RWPE1 (cell line): ENCODE data around the gene HTR2B.
"Not testable (repeated sequence)": the region's sequence is repeated elsewhere in the genome, so short reads cannot be mapped to it uniquely, and the experiment has no call there.

Source experiments
- CTCF ChIA-PET: fragments of 350-600 bp; sonication (Branson Sonifier 250); formaldehyde crosslinking; extraction: SDS; loops from one replicate; lab custom pipeline; 2021; lab: Yijun Ruan, JAX
- POLR2A ChIA-PET: fragments of 400-600 bp; formaldehyde crosslinking; extraction: SDS; loops from one replicate; lab custom pipeline; 2020; ENCODE audit warnings: antibody characterized with exemption; ENCODE audit not compliant: low non-redundant PET; lab: Yijun Ruan, JAX
- DNase-seq: peaks from one replicate; pipeline ENCODE4 v3.0.0; 2012; ENCODE audit warnings: low spot score
- H3K27ac ChIP-seq: fragments of 450-650 bp; 2 replicates; pipeline ENCODE4 v1.5.1; 2017
- CTCF ChIP-seq: fragments of 450-650 bp; conservative IDR thresholded peaks from 2 replicates; pipeline ENCODE4 v1.5.1; 2017; ENCODE audit warnings: low read depth, mild to moderate bottlenecking

Gene HTR2B

GRCh38 chr2:231159306-231159705 is 34.5 kb upstream of the HTR2B start:
- no peak overlapping the region for H3K27ac ChIP-seq
- no peak for TF ChIP-seq CTCF
- POLR2A ChIA-PET: no interaction called here
- no peak for DNase-seq
- CTCF ChIA-PET: no interaction called here

- no peak for DNase-seq
- POLR2A ChIA-PET: no interaction called here
- CTCF ChIA-PET: no interaction called here
Observed at GRCh38 chr2:231152800-231153557, 28.1 kb upstream of the HTR2B start.

GRCh38 chr2:231146665-231147064 is 21.8 kb upstream of the HTR2B start:
- ChIA-PET POLR2A (no interaction called here), CTCF (no interaction called here)
- H3K27ac ChIP-seq: no peak overlapping the region
- DNase-seq: no peak
- TF ChIP-seq CTCF: no peak

More at GRCh38 chr2:231152800-231153557, 28.1 kb upstream of the HTR2B start:
- no peak overlapping the region for H3K27ac ChIP-seq
- TF ChIP-seq CTCF: no peak

GRCh38 chr2:231144896-231145295 is 20.1 kb upstream of the HTR2B start:
- DNase-seq: no peak
- no peak for TF ChIP-seq CTCF
- H3K27ac ChIP-seq: no peak overlapping the region
- ChIA-PET CTCF (no interaction called here), POLR2A (no interaction called here)

GRCh38 chr2:231140808-231141207 is 16.0 kb upstream of the HTR2B start:
- CTCF ChIA-PET, DNase-seq, H3K27ac ChIP-seq, POLR2A ChIA-PET: not testable (repeated sequence)

GRCh38 chr2:231139796-231140195 is 15.0 kb upstream of the HTR2B start:
- no peak for DNase-seq
- H3K27ac ChIP-seq: no peak overlapping the region
- no peak for TF ChIP-seq CTCF
- ChIA-PET POLR2A (no interaction called here), CTCF (interaction anchor here (0.5 kb wide), 1 partner anchor 122 kb away, joined by 6 read pairs; no protein-coding TSS in a partner anchor)

GRCh38 chr2:231138699-231139098 is 13.9 kb upstream of the HTR2B start:
- POLR2A ChIA-PET: no interaction called here

More at GRCh38 chr2:231138699-231139098, 13.9 kb upstream of the HTR2B start:
- TF ChIP-seq CTCF: no peak
- DNase-seq: no peak
- CTCF ChIA-PET: no interaction called here
- no peak overlapping the region for H3K27ac ChIP-seq
